ENCODE data around the gene CFHR5. TPM values are rescaled to one million over a fixed set of nuclear protein-coding genes. Genes with fewer than 3 reads are reported as not detected.
"Not testable (repeated sequence)": the region's sequence is repeated elsewhere in the genome, so short reads cannot be mapped to it uniquely, and the experiment has no call there.

The CFHR5 gene
- total RNA-seq (not detected), polyA plus RNA-seq (not detected)

DNA sequence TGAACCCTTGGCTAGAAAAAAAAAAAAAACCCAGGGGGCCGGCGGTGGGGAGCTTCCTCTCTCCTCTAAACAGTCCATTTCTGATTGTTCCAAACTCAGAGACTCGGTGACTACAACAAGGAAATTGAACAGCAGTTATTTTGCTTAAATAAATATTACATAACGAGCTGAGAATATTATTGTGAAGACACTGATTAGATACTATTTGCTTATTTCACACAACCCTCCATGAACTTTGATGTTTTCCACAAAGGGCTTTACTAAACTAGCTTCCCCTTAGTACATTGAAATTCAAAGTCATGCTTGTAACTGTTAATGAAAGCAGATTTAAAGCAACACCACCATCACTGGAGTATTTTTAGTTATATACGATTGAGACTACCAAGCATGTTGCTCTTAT is at the start of gene CFHR5:
Gene CFHR5 (plus strand): TSS at position 279 of the 400 bp plus-strand sequence. CDS start 109 bp downstream, at position 388.
- H3K36me3 ChIP-seq (ENCODE audit: control insufficient read depth, insufficient read depth, low read length) = no peaks in the 10 kb centered on the region
- Mint-ChIP-seq H3K4me1 (no peaks in the 10 kb centered on the region), H3K4me3 (no peak within 1 kb of the TSS), H3K27ac (no peak within 1 kb of the TSS), H3K36me3 (no peaks in the 10 kb centered on the region), H3K9me3 (peaks cover 0 to 1% (median 0%) of the 10 kb centered on the region in 7 donors), H3K27me3 (no peaks in the 10 kb centered on the region)
- H3K4me3 ChIP-seq (ENCODE audit: low read depth, low read length) = no peak within 1 kb of the TSS
- no peaks in the 10 kb centered on the region for H3K9me3 ChIP-seq (ENCODE audit: control insufficient read depth in 2 of 2, low read length in 2 of 2)
- DNase-seq = no peak
- H3K27me3 ChIP-seq (ENCODE audit: control insufficient read depth, insufficient read depth, low read length) = no peaks in the 10 kb centered on the region
- ATAC-seq (ENCODE audit: low read depth in 2 of 2) = no peak
- H3K4me1 ChIP-seq (ENCODE audit: control insufficient read depth, insufficient read depth, low read length, poor library complexity, severe bottlenecking) = no peaks in the 10 kb centered on the region
- no peak within 1 kb of the TSS for H3K27ac ChIP-seq (ENCODE audit: insufficient read depth, low read length, poor library complexity, severe bottlenecking)

DNA sequence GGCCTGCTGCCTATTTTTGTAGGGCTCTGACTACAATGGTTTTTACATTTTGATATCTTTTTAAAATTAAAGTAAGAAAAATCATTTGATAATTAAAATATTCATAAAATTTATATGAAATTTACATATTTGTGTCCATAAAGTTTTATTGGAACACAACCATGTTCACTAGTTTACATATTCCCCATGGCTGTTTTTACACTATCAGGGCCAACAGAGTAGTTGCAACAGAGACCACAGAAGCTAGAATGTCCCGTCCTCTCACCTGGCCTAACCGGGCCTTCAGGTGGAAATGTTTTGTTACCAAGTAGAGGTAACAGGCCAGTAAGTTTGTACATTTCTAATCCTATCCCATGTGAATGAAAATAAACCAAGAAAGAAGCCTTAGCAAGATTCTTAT is 44.5 kb upstream of the CFHR5 start:
- not testable (repeated sequence) for H3K4me1 ChIP-seq (ENCODE audit: control insufficient read depth, insufficient read depth, low read length, poor library complexity, severe bottlenecking); H3K4me3 Mint-ChIP-seq; H3K4me1 Mint-ChIP-seq; H3K27ac ChIP-seq (ENCODE audit: insufficient read depth, low read length, poor library complexity, severe bottlenecking); H3K27ac Mint-ChIP-seq; H3K27me3 Mint-ChIP-seq; H3K9me3 ChIP-seq (ENCODE audit: control insufficient read depth in 2 of 2, low read length in 2 of 2); H3K36me3 ChIP-seq (ENCODE audit: control insufficient read depth, insufficient read depth, low read length); DNase-seq; ATAC-seq (ENCODE audit: low read depth in 2 of 2); H3K36me3 Mint-ChIP-seq; H3K27me3 ChIP-seq (ENCODE audit: control insufficient read depth, insufficient read depth, low read length); H3K9me3 Mint-ChIP-seq; H3K4me3 ChIP-seq (ENCODE audit: low read depth, low read length)

- H3K4me1 Mint-ChIP-seq = no peaks in the 10 kb centered on the region
- peaks cover 0 to 9% (median 2%) of the 10 kb centered on the region in 7 donors for H3K9me3 Mint-ChIP-seq
- no peaks in the 10 kb centered on the region for H3K4me1 ChIP-seq (ENCODE audit: control insufficient read depth, insufficient read depth, low read length, poor library complexity, severe bottlenecking)
- H3K27me3 ChIP-seq (ENCODE audit: control insufficient read depth, insufficient read depth, low read length) = no peaks in the 10 kb centered on the region
- DNase-seq (no peak), ATAC-seq (ENCODE audit: low read depth in 2 of 2) (no peak)
- H3K4me3 Mint-ChIP-seq = no peak overlapping the region
- no peak overlapping the region for H3K4me3 ChIP-seq (ENCODE audit: low read depth, low read length)
- H3K27ac Mint-ChIP-seq = no peak overlapping the region
- no peaks in the 10 kb centered on the region for H3K36me3 ChIP-seq (ENCODE audit: control insufficient read depth, insufficient read depth, low read length)
- no peak overlapping the region for H3K27ac ChIP-seq (ENCODE audit: insufficient read depth, low read length, poor library complexity, severe bottlenecking)
- H3K9me3 ChIP-seq (ENCODE audit: control insufficient read depth in 2 of 2, low read length in 2 of 2) = no peaks in the 10 kb centered on the region
- no peaks in the 10 kb centered on the region for H3K36me3 Mint-ChIP-seq
- H3K27me3 Mint-ChIP-seq = no peaks in the 10 kb centered on the region
Observed at GRCh38 chr1:196933531-196934189, 43.7 kb upstream of the CFHR5 start.

DNA sequence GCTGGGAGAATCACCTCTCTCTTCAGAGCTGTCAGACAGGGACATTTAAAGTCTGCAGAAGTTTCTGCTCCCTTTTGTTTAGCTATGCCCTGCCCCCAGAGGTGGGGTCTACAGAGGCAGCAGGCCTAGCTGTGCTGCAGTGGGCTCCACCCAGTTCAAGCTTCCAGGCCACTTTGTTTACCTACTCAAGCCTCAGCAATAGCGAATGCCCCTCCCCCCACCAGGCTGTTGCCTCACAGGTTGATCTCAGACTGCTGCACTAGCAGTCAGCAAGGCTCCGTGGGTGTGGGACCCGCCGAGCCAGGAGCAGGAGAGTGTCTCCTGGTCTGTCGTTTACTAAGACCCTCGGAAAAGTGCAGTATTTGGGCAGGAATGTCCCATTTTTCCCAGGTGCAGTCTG is 35.9 kb upstream of the CFHR5 start:
- H3K4me3 ChIP-seq (ENCODE audit: low read depth, low read length); H3K4me1 ChIP-seq (ENCODE audit: control insufficient read depth, insufficient read depth, low read length, poor library complexity, severe bottlenecking); H3K36me3 Mint-ChIP-seq; H3K4me3 Mint-ChIP-seq; DNase-seq; H3K36me3 ChIP-seq (ENCODE audit: control insufficient read depth, insufficient read depth, low read length); H3K4me1 Mint-ChIP-seq; H3K27ac Mint-ChIP-seq; ATAC-seq (ENCODE audit: low read depth in 2 of 2); H3K9me3 Mint-ChIP-seq; H3K27me3 Mint-ChIP-seq; H3K27ac ChIP-seq (ENCODE audit: insufficient read depth, low read length, poor library complexity, severe bottlenecking); H3K27me3 ChIP-seq (ENCODE audit: control insufficient read depth, insufficient read depth, low read length); H3K9me3 ChIP-seq (ENCODE audit: control insufficient read depth in 2 of 2, low read length in 2 of 2): not testable (repeated sequence)

DNA sequence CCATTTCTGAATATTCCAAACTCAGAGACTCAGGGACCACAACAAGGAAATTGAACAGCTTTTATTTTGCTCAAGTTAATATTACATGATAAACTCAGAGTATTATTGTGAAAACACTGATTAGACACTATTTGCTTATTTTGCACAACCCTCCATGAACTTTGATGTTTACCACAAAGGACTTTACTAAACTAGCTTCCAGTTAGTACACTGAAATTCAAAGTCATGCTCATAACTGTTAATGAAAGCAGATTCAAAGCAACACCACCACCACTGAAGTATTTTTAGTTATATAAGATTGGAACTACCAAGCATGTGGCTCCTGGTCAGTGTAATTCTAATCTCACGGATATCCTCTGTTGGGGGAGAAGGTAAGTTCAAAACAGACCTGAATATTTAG is 33.8 kb upstream of the CFHR5 start, which contains the start of gene CFHR2:
Gene CFHR2 (plus strand): TSS at position 171 of the 400 bp plus-strand sequence. CDS start 143 bp downstream, at position 314.
- H3K4me1 ChIP-seq (ENCODE audit: control insufficient read depth, insufficient read depth, low read length, poor library complexity, severe bottlenecking); H3K9me3 Mint-ChIP-seq; H3K4me3 ChIP-seq (ENCODE audit: low read depth, low read length); H3K27me3 Mint-ChIP-seq; DNase-seq; H3K27ac ChIP-seq (ENCODE audit: insufficient read depth, low read length, poor library complexity, severe bottlenecking); H3K27me3 ChIP-seq (ENCODE audit: control insufficient read depth, insufficient read depth, low read length); H3K36me3 Mint-ChIP-seq; H3K27ac Mint-ChIP-seq; H3K9me3 ChIP-seq (ENCODE audit: control insufficient read depth in 2 of 2, low read length in 2 of 2); ATAC-seq (ENCODE audit: low read depth in 2 of 2); H3K36me3 ChIP-seq (ENCODE audit: control insufficient read depth, insufficient read depth, low read length); H3K4me1 Mint-ChIP-seq: not testable (repeated sequence)
- H3K4me3 Mint-ChIP-seq = peak within 1 kb of the TSS in 1 of 4 donors; percentile 83

DNA sequence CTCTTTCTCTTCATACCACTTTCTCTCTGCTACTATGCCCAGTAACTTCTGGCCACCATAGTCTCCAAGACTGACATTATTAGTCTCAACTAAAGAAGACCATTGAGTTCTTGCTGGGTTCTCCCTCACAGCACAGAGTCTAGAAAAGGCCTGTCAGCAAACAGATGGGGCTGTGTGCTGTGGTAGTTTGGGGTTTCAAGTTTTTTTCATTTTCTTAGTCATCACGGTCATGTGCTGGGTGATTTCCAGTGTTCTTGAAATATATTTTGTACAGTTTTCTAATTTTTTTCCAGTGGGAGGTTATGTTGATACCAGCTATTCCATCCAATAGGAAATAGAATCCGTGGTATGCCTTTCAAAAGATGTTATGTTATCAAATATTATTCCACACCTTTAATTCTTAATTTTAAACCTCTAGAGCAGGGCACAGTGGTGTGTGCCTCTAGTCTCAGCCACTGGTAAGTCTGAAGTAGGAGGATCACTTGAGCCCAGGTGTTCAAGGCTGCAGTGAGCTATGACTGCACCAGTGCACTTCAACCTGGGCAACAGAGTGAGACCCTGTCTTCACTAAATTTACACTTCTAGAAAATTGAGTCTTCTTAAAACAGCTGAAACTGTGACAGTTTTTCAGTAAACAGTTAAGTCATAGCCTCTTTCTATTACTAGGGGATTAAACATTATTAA is 25.5 kb upstream of the CFHR5 start:
- H3K4me1 Mint-ChIP-seq = no peaks in the 10 kb centered on the region
- H3K27ac Mint-ChIP-seq = no peak overlapping the region
- H3K4me3 Mint-ChIP-seq = no peak overlapping the region
- H3K9me3 Mint-ChIP-seq = peaks cover 0 to 8% (median 0%) of the 10 kb centered on the region in 7 donors
- Histone ChIP-seq H3K27ac (ENCODE audit: insufficient read depth, low read length, poor library complexity, severe bottlenecking) (no peak overlapping the region), H3K36me3 (ENCODE audit: control insufficient read depth, insufficient read depth, low read length) (no peaks in the 10 kb centered on the region), H3K4me1 (ENCODE audit: control insufficient read depth, insufficient read depth, low read length, poor library complexity, severe bottlenecking) (no peaks in the 10 kb centered on the region), H3K9me3 (ENCODE audit: control insufficient read depth in 2 of 2, low read length in 2 of 2) (no peaks in the 10 kb centered on the region), H3K27me3 (ENCODE audit: control insufficient read depth, insufficient read depth, low read length) (no peaks in the 10 kb centered on the region), H3K4me3 (ENCODE audit: low read depth, low read length) (no peak overlapping the region)
- DNase-seq (no peak), ATAC-seq (ENCODE audit: low read depth in 2 of 2) (no peak)
- H3K36me3 Mint-ChIP-seq = no peaks in the 10 kb centered on the region
- peaks cover 4% of the 10 kb centered on the region for H3K27me3 Mint-ChIP-seq

GRCh38 chr1:196954778-196955177 is 22.6 kb upstream of the CFHR5 start:
- Histone ChIP-seq H3K36me3 (ENCODE audit: control insufficient read depth, insufficient read depth, low read length) (no peaks in the 10 kb centered on the region), H3K4me1 (ENCODE audit: control insufficient read depth, insufficient read depth, low read length, poor library complexity, severe bottlenecking) (no peaks in the 10 kb centered on the region), H3K9me3 (ENCODE audit: control insufficient read depth in 2 of 2, low read length in 2 of 2) (no peaks in the 10 kb centered on the region), H3K4me3 (ENCODE audit: low read depth, low read length) (no peak overlapping the region), H3K27me3 (ENCODE audit: control insufficient read depth, insufficient read depth, low read length) (no peaks in the 10 kb centered on the region), H3K27ac (ENCODE audit: insufficient read depth, low read length, poor library complexity, severe bottlenecking) (no peak overlapping the region)
- H3K4me1 Mint-ChIP-seq = no peaks in the 10 kb centered on the region
- DNase-seq (no peak), ATAC-seq (ENCODE audit: low read depth in 2 of 2) (no peak)
- H3K27me3 Mint-ChIP-seq = peaks cover 4% of the 10 kb centered on the region
- H3K9me3 Mint-ChIP-seq = peaks cover 0 to 8% (median 0%) of the 10 kb centered on the region in 7 donors
- no peak overlapping the region for H3K27ac Mint-ChIP-seq
- no peaks in the 10 kb centered on the region for H3K36me3 Mint-ChIP-seq
- H3K4me3 Mint-ChIP-seq = no peak overlapping the region

DNA sequence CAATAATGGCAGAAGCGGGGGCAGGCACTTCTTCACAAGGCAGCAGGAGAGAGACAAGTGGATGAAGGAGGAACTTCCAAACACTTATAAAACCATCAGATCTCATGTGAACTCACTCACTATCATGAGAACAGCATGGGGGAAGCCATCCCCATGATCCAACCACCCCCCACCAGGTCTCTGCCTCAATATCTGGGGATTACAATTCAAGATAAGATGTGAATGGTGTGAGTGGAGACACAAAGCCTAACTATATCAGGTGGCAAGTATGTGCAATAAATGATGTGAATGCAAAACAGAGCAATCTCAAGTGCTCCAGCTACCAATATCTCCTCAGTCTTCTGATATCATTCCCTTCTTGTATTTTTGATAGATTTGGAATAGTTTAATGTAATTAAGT is 21.4 kb upstream of the CFHR5 start:
- H3K9me3 Mint-ChIP-seq = peaks cover 0 to 8% (median 0%) of the 10 kb centered on the region in 7 donors
- ATAC-seq (ENCODE audit: low read depth in 2 of 2) = no peak
- H3K36me3 Mint-ChIP-seq = no peaks in the 10 kb centered on the region
- H3K4me3 ChIP-seq (ENCODE audit: low read depth, low read length) = no peak overlapping the region
- H3K27ac Mint-ChIP-seq = no peak overlapping the region
- no peaks in the 10 kb centered on the region for H3K36me3 ChIP-seq (ENCODE audit: control insufficient read depth, insufficient read depth, low read length)
- peaks cover 4% of the 10 kb centered on the region for H3K27me3 Mint-ChIP-seq
- no peaks in the 10 kb centered on the region for H3K27me3 ChIP-seq (ENCODE audit: control insufficient read depth, insufficient read depth, low read length)
- H3K9me3 ChIP-seq (ENCODE audit: control insufficient read depth in 2 of 2, low read length in 2 of 2) = no peaks in the 10 kb centered on the region
- H3K4me3 Mint-ChIP-seq = no peak overlapping the region
- H3K4me1 ChIP-seq (ENCODE audit: control insufficient read depth, insufficient read depth, low read length, poor library complexity, severe bottlenecking) = no peaks in the 10 kb centered on the region
- DNase-seq = no peak
- no peak overlapping the region for H3K27ac ChIP-seq (ENCODE audit: insufficient read depth, low read length, poor library complexity, severe bottlenecking)
- no peaks in the 10 kb centered on the region for H3K4me1 Mint-ChIP-seq

All from CD4-positive, CD25-positive, alpha-beta regulatory T cell (primary cell).